ENCODE data around the gene PPP2R3A. TPM values are rescaled to one million over a fixed set of nuclear protein-coding genes. Genes with fewer than 3 reads are reported as not detected.

PPP2R3A gene
- total and polyA plus RNA-seq, 2 experiments from 2014 or later = 6.4 to 15.2 TPM

GRCh38 chr3:136022529-136023263, 57.2 kb downstream of the PPP2R3A start:
- Histone ChIP-seq H2AFZ (no peak overlapping the region), H3K36me3 (ENCODE audit: insufficient read depth) (no peaks in the 10 kb centered on the region), H3K27me3 (ENCODE audit: insufficient read depth) (no peaks in the 10 kb centered on the region), H3F3A (replicated peaks; ENCODE audit: low read depth) (no peaks in the 10 kb centered on the region), H3K4me3 (no peak overlapping the region), H3K4me2 (no peak overlapping the region), H3K4me1 (ENCODE audit: insufficient read depth) (no peaks in the 10 kb centered on the region), H3K9me2 (ENCODE audit: insufficient read depth) (no peaks in the 10 kb centered on the region), H3K27ac (ENCODE audit: low read depth) (no peak overlapping the region), H3K79me2 (replicated peaks; ENCODE audit: insufficient read depth) (no peaks in the 10 kb centered on the region; the same call in 1 of the 2 replicates), H4K20me1 (replicated peaks; ENCODE audit: insufficient read depth) (0 out of 2 replicates have a peak, but pooled peaks cover 4% of the 10 kb centered on the region)
- H3K36me3 Mint-ChIP-seq (ENCODE audit: low read depth) = no peaks in the 10 kb centered on the region
- H3K27ac Mint-ChIP-seq = no peak overlapping the region
- ATAC-seq (no peak), DNase-seq (ENCODE audit: low spot score) (no peak)
- TF ChIP-seq POLR2AphosphoS5 (IDR thresholded peaks at IDR 0.05; ENCODE audit: low read depth) (no peak), STAT1 (IDR thresholded peaks at IDR 0.05; ENCODE audit: unreplicated experiment) (no peak), REST (IDR thresholded peaks at IDR 0.05; ENCODE audit: unreplicated experiment) (no peak), ZNF331 (CRISPR knock-in tag; IDR thresholded peaks at IDR 0.05; ENCODE audit: low read depth) (no peak)
- TF ChIP-seq, protein P1, sequence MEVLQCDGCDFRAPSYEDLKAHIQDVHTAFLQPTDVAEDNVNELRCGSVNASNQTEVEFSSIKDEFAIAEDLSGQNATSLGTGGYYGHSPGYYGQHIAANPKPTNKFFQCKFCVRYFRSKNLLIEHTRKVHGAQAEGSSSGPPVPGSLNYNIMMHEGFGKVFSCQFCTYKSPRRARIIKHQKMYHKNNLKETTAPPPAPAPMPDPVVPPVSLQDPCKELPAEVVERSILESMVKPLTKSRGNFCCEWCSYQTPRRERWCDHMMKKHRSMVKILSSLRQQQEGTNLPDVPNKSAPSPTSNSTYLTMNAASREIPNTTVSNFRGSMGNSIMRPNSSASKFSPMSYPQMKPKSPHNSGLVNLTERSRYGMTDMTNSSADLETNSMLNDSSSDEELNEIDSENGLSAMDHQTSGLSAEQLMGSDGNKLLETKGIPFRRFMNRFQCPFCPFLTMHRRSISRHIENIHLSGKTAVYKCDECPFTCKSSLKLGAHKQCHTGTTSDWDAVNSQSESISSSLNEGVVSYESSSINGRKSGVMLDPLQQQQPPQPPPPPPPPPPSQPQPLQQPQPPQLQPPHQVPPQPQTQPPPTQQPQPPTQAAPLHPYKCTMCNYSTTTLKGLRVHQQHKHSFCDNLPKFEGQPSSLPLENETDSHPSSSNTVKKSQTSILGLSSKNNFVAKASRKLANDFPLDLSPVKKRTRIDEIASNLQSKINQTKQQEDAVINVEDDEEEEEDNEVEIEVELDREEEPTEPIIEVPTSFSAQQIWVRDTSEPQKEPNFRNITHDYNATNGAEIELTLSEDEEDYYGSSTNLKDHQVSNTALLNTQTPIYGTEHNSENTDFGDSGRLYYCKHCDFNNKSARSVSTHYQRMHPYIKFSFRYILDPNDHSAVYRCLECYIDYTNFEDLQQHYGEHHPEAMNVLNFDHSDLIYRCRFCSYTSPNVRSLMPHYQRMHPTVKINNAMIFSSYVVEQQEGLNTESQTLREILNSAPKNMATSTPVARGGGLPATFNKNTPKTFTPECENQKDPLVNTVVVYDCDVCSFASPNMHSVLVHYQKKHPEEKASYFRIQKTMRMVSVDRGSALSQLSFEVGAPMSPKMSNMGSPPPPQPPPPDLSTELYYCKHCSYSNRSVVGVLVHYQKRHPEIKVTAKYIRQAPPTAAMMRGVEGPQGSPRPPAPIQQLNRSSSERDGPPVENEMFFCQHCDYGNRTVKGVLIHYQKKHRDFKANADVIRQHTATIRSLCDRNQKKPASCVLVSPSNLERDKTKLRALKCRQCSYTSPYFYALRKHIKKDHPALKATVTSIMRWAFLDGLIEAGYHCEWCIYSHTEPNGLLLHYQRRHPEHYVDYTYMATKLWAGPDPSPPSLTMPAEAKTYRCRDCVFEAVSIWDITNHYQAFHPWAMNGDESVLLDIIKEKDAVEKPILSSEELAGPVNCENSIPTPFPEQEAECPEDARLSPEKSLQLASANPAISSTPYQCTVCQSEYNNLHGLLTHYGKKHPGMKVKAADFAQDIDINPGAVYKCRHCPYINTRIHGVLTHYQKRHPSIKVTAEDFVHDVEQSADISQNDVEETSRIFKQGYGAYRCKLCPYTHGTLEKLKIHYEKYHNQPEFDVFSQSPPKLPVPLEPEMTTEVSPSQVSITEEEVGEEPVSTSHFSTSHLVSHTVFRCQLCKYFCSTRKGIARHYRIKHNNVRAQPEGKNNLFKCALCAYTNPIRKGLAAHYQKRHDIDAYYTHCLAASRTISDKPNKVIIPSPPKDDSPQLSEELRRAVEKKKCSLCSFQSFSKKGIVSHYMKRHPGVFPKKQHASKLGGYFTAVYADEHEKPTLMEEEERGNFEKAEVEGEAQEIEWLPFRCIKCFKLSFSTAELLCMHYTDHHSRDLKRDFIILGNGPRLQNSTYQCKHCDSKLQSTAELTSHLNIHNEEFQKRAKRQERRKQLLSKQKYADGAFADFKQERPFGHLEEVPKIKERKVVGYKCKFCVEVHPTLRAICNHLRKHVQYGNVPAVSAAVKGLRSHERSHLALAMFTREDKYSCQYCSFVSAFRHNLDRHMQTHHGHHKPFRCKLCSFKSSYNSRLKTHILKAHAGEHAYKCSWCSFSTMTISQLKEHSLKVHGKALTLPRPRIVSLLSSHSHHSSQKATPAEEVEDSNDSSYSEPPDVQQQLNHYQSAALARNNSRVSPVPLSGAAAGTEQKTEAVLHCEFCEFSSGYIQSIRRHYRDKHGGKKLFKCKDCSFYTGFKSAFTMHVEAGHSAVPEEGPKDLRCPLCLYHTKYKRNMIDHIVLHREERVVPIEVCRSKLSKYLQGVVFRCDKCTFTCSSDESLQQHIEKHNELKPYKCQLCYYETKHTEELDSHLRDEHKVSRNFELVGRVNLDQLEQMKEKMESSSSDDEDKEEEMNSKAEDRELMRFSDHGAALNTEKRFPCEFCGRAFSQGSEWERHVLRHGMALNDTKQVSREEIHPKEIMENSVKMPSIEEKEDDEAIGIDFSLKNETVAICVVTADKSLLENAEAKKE (CRISPR knock-in tag; IDR thresholded peaks at IDR 0.05) = no peak
- no peaks in the 10 kb centered on the region for H3K9me3 Mint-ChIP-seq
- no peaks in the 10 kb centered on the region for H3K27me3 Mint-ChIP-seq (ENCODE audit: insufficient read depth, low read depth, poor library complexity)
- H3K4me3 Mint-ChIP-seq = no peak overlapping the region
- H3K4me1 Mint-ChIP-seq = peaks cover 4% of the 10 kb centered on the region; the same call in 2 of the 3 replicates
